ENCODE measurements around the gene EMC8.
A peak's percentile ranks its signal among the peaks of the same experiment; 100 is the strongest.

GRCh38 chr16:85847681-85848601, 48.6 kb upstream of the EMC8 start:
- TF ChIP-seq CTCF (IDR thresholded peaks at IDR 0.05; ENCODE audit: low read depth, low read length, missing input control): no peak
- peak in 1 of 2 donors; percentile 47 for TF ChIP-seq JUND (IDR thresholded peaks at IDR 0.05)
- TF ChIP-seq EGR1 (IDR thresholded peaks at IDR 0.05; ENCODE audit: low read depth in 2 of 2): peak in 1 of 2 donors; percentile 77

Data from liver (tissue), 3 donors.